HG03432 (cell line): ENCODE data around the gene P2RX2.

Experiments used
- ATAC-seq: cut with Tn5 transposase; IDR thresholded peaks from one replicate; pipeline ENCODE4 v1.9.1; 2021; ENCODE audit warnings: mild to moderate bottlenecking, moderate library complexity; ENCODE audit not compliant: unreplicated experiment

P2RX2 gene

DNA sequence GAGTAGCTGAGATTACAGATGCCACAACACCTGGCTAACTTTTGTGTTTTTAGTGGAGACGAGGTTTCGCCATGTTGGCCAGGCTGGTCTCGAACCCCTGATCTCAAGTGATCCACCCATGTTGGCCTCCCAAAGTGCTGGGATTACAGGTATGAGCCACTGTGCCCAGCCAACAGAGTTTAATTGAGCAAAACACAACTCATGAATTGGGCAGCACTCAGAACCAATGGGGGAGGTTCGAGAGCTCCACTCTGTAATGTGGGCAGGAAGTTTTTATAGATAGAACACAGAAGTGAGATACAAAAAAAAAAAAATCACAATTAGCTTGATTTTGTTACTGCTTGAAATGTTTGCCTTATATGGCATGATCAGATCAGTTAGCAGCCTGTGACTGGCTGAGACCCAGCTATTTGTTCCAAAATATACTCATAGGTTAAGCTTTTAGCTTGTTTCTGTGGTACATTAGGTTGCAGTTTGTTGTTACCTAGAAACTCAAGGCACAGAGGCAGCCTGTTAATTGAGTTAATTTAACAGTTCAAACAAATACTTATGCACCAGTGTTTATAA is 1.4 kb upstream of the P2RX2 start:
- ATAC-seq: no peak

DNA sequence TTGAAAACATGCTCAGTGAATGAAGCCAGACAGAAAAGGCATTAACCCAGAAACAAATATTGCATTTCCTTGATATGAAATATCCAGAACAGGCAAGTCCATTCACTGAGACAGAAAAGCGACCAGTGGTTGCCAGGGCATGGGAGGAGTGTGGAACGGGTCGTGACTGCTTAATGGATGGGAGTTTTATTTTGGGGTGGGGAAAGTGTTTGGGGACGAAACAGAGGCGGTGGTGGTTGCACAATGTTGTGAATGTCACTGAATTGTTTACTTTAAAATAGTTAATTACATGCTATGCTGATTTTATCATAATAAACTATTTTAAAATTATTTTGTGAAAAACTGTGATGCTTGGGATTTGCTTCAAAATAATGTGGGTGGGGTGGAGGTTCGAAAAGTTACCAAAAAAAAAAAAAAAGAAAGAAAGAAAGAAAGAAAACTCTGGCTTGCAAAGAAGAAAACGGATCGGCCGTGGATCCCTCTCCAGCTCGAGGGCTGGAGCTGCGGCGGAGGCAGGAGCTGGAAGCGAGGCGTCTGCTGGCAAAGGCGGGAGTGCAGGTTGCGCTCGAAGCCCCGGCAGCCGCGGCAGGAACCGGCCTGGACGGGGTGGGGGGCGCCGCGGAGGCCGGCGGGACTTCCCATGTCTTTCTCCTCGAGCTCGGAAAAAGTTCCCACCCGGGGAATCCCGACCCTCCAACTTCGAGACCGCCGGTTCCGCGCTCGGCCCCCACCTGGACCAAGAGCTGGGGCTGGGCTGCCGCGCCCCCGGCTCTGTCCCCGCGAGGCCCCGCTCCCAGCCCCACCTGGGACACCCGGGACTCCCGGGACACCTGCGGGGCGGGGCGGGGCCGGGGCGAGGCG is 524 bp upstream of the P2RX2 start:
- ATAC-seq: no peak

DNA sequence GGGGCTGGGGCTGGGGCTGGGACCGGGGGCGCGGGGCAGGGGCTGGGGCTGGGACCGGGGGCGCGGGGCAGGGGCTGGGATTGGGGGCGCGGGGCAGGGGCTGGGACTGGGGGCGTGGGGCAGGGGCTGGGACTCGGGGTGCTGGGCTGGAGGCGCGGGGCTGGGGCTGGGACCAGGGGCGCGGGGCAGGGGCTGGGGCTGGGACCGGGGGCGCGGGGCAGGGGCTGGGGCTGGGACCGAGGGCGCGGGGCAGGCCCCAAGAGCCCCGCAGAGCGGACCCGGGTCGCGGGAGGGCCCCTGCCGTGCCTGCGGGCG is 452 bp downstream of the P2RX2 start:
- no peak for ATAC-seq

DNA sequence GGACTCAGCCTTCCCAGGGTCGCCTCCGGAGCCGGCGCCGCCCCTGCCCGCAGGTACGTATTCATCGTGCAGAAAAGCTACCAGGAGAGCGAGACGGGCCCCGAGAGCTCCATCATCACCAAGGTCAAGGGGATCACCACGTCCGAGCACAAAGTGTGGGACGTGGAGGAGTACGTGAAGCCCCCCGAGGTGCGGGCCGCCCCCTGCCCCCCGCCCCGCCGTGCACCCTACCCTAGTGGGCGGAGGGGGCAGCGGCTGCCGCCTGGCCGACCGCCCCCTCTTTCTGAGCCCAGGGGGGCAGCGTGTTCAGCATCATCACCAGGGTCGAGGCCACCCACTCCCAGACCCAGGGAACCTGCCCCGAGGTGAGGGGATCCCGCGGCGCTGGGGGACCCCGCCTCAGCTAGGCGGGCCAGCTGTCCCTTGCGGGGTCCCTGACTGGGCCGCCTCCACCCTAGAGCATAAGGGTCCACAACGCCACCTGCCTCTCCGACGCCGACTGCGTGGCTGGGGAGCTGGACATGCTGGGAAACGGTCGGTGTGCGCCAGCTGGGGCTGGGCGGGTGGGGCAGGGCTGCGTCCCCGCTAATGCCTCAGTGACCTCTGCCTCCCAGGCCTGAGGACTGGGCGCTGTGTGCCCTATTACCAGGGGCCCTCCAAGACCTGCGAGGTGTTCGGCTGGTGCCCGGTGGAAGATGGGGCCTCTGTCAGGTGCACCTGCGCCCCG is 973 bp downstream of the P2RX2 start:
- ATAC-seq: no peak

DNA sequence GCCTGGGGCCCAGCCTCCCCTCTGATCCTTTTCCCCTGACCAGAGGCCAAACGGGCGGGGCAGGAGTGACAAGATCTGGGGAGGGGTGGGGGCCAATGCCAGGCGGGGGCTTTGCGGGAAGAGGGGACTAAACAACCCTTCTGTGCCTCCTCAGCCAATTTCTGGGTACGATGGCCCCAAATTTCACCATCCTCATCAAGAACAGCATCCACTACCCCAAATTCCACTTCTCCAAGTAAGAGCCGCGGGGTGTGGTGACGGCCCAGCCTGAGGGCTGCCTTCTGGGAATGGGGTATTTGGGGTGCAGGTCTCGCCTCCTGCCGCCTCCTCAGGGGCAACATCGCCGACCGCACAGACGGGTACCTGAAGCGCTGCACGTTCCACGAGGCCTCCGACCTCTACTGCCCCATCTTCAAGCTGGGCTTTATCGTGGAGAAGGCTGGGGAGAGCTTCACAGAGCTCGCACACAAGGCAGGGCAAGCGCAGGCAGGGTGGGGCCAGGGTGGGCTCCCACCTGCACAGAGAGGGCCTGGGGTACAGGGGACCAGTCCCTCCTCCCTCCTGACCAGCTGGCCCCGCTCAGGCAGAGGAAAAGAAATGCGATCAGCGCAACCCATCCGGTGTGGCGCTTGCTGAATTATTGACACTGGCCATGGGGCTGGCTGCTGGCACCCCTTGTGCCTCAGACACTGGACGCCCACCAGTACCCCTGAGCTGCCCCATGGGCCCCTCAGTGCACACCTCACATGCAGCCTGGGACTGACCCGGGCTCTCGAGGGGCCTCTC is 1.7 kb downstream of the P2RX2 start:
- ATAC-seq: no peak

DNA sequence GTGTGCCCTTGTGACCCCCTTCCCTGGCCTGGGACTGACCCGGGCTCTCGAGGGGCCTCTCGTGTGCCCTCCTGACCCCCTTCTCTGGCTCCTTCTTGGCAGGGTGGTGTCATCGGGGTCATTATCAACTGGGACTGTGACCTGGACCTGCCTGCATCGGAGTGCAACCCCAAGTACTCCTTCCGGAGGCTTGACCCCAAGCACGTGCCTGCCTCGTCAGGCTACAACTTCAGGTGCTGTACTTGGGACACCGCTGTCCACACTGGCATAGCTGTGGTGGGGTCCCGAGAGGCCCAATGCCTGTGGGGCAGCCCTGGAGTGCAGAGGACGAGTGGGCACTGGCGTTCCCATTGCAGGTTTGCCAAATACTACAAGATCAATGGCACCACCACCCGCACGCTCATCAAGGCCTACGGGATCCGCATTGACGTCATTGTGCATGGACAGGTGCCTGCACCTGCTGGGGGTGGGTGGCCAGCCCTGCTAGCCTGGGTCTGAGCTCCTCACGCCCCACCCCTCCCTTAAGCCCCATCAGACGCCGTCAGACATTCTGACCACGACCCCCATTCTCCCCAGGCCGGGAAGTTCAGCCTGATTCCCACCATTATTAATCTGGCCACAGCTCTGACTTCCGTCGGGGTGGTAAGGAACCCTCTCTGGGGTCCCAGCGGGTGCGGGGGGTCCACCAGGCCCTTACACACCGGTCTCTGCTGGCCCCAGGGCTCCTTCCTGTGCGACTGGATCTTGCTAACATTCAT is 2.5 kb downstream of the P2RX2 start:
- no peak for ATAC-seq

DNA sequence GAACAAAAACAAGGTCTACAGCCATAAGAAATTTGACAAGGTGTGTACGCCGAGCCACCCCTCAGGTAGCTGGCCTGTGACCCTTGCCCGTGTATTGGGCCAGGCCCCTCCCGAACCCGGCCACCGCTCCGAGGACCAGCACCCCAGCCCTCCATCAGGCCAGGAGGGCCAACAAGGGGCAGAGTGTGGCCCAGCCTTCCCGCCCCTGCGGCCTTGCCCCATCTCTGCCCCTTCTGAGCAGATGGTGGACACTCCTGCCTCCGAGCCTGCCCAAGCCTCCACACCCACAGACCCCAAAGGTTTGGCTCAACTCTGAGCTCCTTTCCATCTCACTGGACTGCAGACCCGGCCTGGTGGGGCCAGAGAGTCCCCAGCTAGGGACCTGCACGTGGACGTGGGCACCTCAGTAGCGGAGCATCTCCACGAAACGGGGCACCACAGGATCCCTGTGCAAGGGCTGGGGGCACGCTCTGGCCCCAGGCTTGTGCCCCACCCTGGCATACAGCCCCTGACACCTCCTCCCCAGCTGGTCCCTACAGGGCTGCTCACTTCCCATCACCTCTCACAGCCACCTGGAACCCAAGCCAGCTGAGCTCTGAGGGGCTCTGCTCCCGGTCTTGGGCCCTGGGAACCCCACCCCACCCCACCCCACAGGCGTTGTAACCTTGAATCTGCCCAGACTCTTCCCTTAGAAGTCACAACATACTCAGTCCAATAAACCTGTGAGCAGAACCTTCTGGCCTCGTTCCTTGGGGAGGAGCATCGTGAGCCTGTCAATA is 3.3 kb downstream of the P2RX2 start:
- ATAC-seq: no peak

- no peak for ATAC-seq
These were observed 4.0 kb downstream of the P2RX2 start for GRCh38 chr12:132622437-132623071.

DNA sequence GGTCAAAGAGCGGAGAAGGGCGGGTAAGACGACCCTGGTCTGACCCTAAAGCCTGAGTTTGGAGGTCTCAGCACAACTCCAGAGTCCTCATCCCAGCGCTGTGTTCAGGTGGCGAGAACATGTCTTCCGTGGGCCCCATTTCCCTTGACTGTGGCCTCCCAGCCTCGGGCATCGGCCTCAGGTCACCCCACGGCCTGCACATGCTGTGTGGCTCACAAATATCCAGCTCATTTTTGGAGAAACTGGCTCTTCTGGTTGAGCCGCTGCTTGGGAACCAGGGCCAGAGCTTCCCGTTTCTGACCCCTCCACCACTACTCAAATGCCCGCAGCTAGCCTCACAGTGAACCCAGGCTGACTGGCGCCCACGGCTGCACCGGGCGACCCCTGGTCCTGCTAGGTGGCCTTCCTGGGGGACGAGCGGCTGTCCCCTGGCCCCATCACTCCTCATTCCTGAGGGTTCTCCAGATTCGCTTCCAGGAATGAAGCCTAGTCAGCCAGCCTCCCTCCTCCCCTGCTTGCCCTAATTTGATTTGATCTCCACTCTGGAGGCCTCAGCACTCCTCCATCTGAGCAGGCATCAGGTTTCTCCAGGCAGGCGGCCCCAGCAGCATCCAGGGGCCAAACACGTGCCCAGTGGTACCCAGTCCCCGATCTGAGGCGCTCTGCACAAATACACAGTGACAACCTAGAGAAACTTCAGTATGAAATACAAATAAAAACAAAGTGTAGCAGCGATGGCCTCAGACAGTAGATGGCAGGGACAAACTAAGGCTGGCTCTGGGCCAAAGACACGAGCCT is 4.7 kb downstream of the P2RX2 start:
- ATAC-seq: no peak

DNA sequence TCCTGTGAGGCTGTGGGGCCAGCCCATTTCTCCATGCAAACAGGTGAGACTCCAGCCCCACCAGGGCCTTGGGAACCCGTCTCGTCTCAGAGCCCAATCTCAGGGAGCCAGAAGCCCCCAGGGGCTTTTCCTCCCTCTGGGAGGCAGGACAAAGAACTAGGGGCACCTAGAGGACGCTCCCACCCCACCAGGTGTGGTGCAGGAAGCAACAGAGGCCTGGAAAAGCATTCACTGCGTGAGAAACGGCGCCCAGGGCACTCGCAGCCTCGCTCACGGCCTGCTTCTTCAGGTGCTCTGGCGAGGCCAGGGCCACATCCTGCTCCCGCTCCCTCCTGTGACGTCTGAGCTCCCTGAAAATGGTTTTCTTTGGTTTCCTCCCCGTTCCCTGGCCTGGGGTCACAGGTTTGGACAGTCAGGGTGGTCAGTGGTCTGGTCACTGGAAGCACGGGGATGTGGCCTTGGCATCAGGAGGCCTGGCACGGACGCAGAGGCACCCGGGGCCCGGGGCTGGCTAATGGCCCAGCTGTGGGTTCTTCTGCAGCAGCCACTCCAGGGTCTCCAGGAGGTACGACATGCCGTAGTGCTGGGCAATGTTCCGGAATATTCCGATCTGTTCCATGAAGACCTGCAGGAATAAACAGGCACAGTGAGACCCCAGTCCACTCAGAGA is 5.7 kb downstream of the P2RX2 start:
- ATAC-seq: no peak

DNA sequence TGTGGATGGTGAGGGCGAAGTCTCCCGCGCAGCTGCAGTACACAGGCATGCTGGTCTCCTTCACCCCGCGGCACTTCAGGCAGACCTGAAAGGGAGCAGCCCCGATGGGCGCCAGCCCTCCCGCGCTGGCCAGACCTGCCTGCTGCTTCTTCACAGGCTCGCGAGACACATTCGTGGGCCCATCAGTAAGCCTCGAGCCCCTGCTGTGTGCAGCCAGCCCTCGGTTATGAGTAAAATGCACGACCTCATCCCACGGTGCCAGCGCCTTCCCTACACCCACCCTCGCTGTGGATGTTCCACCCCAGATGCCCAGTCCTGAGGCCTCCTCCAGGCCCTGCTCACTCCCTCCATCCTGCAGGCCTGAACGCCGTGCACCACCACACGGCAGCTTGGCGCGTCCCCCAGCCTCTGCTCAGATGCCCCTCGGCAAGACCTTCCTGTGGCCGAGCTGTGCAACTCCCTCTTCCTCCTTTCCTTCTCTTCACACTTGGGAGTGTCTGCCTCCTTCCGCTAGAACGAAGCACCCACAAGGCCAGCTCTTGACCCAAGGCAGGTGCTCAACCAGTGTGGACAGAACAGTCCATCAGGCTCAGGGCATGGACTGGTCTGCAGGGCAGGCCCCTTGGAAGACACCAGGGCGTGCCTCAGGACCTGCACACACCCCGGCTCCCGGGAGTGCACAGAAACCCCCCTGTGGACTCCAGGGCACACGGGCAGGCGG is 6.5 kb downstream of the P2RX2 start:
- ATAC-seq: no peak

DNA sequence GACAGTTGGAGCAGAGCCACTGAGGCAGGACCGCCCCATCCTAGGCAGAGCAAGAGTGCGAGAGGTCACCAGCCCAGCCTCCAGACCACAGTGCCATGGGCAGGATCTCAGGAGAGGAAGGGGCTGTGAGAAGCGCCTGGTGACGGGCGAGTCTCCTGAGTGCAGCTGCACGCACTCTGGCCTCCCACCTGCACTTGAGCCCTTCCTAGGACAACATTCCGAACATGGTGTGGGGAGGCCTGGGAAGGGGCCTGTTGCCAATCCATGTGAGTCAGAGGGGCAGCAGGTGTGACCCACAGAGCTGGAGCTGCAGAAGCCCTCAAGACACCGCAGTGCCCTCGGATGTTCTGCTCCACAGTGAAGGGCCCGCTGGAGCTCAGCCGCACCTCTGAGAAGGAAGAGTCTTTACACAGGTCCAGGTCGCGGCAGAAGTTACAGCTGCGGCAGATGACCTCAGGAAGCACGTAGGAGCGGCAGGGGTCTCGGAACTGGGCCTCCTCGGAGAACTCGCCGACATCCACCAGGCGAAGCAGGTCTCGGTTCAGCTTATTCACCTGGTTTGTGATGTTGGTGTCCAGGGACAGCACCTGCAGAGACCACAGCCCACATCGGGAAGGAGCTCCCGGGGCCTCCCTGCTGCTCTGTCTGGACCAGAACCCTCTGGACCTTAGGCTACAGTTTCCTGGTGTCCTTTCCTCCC is 7.3 kb downstream of the P2RX2 start:
- no peak for ATAC-seq

GRCh38 chr12:132629330-132629729 is 10.8 kb downstream of the P2RX2 start:
- ATAC-seq: no peak

DNA sequence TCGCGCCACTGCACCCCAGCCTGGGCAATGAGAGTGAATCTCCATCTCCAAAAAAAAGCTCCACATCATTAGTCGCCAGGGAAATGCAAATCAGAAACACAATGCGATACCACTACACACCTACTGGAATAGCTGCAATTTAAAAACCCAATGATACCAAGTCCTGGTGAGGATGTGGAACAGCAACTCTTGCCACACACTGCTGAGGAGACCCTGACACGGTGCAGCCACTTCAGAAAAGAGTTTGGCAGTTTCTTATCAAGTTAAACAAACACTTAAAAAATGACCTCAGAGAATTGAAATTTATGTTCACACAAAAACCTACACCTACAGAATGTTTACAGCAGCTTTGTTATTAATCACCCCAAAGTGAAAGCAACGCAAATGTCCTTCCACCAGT is 12.1 kb downstream of the P2RX2 start:
- ATAC-seq: no peak

DNA sequence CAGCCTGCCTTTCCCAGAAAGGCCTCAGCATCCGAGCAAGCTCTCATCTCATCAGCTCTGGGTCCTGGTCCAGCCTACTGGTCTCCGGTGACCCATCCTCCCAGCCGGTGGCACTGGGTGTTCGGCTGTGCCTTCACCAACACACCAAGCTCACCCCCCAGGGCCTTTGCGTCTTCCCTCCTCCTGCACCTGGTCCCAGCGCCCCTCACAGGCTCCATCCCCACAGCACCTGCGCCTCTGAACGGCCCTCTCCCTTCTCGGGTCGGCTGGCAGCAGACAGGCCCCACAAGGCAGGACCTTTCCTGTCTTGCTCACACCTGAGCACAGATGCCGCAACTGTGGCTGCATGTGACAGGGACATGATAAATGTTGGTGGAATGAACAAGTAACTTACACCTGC is 13.1 kb downstream of the P2RX2 start:
- no peak for ATAC-seq

DNA sequence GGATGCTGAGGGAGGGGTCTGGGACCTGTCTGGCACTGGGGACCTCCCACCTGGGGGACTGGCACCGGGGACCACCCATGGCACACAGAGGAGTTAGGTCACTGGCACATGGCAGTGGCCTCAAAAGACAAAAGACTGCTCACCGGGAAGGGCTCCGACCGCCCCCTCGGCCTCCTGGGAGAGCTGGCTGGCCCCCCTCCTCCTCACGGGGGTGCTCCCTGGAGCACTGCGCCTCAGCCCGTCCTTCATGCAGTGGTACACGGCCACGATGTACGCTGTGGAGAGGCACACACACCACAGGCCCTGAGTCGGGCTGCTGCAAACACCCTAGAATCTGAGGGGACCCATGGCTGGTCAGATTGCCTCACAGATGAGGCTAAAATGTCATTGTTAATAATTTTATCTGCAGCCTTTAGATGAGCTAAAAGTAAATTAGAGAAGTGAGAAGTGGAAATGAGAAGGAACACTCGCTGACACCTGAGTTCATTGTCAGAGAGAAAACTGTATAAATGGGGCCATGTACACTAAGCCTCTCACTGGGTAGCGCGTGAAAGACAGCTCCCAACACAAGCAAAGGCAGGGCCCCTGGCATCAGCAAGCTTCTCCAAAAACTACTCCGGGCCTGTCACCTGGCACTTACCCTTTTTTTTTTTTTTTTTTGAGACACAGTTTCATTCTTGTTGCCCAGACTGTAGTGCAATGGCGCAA is 14.1 kb downstream of the P2RX2 start:
- no peak for ATAC-seq
